DOHH2 (cell line): ENCODE results near the gene TNRC18.

Experiments
- H3F3A ChIP-seq: fragments of 200-600 bp; sonication (generic), shearing (Covaris generic); 2 replicates; pipeline ENCODE4 v1.6.0; 2016; ENCODE audit warnings: antibody characterized with exemption, mild to moderate bottlenecking; ENCODE audit not compliant: control insufficient read depth, insufficient read depth
- H3K27ac ChIP-seq: fragments of 200-600 bp; sonication (generic); 2 replicates; pipeline ENCODE4 v1.5.1; 2014; ENCODE audit warnings: low read depth, mild to moderate bottlenecking, low read length, moderate library complexity
- H3K27me3 ChIP-seq: fragments of 200-600 bp; sonication (generic); 2 replicates; pipeline ENCODE4 v1.6.1; 2014; ENCODE audit warnings: mild to moderate bottlenecking, low read length, mixed read lengths; ENCODE audit not compliant: control insufficient read depth
- H3K36me3 ChIP-seq: fragments of 200-600 bp; sonication (generic); 2 replicates; pipeline ENCODE4 v1.6.1; 2014; ENCODE audit warnings: mild to moderate bottlenecking, low read length, moderate library complexity, mixed read lengths; ENCODE audit not compliant: control insufficient read depth
- H3K4me1 ChIP-seq: fragments of 200-600 bp; sonication (generic); 2 replicates; pipeline ENCODE4 v1.6.1; 2014; ENCODE audit warnings: mild to moderate bottlenecking, low read length, mixed read lengths; ENCODE audit not compliant: control insufficient read depth
- H3K4me2 ChIP-seq: fragments of 200-600 bp; sonication (generic); 2 replicates; pipeline ENCODE4 v1.6.0; 2014; ENCODE audit warnings: mild to moderate bottlenecking, low read length, moderate library complexity
- H3K4me3 ChIP-seq: fragments of 200-600 bp; sonication (generic); 2 replicates; pipeline ENCODE4 v1.5.1; 2014; ENCODE audit warnings: mild to moderate bottlenecking, low read length, mixed read lengths
- H3K79me2 ChIP-seq: fragments of 200-600 bp; sonication (generic); 2 replicates; pipeline ENCODE4 v1.6.1; 2014; ENCODE audit warnings: mild to moderate bottlenecking, low read length, mixed read lengths; ENCODE audit not compliant: control insufficient read depth
- H3K9me2 ChIP-seq: fragments of 200-600 bp; sonication (generic); replicated peaks from 2 replicates; pipeline ENCODE4 v1.6.1; 2014; ENCODE audit warnings: mild to moderate bottlenecking, low read length, mixed read lengths; ENCODE audit not compliant: control insufficient read depth
- H3K9me3 ChIP-seq: fragments of 200-600 bp; sonication (generic); 2 replicates; pipeline ENCODE4 v1.6.1; 2014; ENCODE audit warnings: antibody characterized with exemption, low read length, mixed read lengths; ENCODE audit not compliant: control insufficient read depth, insufficient read depth
- H4K20me1 ChIP-seq: fragments of 200-600 bp; sonication (generic); 2 replicates; pipeline ENCODE4 v1.6.0; 2014; ENCODE audit warnings: low read depth, mild to moderate bottlenecking, antibody characterized with exemption, low read length, moderate library complexity; ENCODE audit not compliant: control insufficient read depth, insufficient read depth
- EZH2phosphoT487 ChIP-seq: fragments of 200-600 bp; sonication (generic); IDR thresholded peaks from 2 replicates; pipeline ENCODE4 v1.6.1; 2017; ENCODE audit warnings: borderline replicate concordance, mild to moderate bottlenecking, antibody characterized with exemption, low read length, moderate library complexity, mixed read lengths
- TF ChIP-seq, protein P1 (sequence below): fragments of 200-600 bp; sonication (generic); IDR thresholded peaks from one replicate; pipeline ENCODE4 v1.5.1; 2014; ENCODE audit warnings: antibody characterized with exemption, mild to moderate bottlenecking, low read depth, low read length; ENCODE audit not compliant: poor library complexity, severe bottlenecking

Gene TNRC18

GRCh38 chr7:5384618-5385017 lies 39.0 kb downstream of the TNRC18 start:
- H3K27me3 ChIP-seq, result no peaks in the 10 kb centered on the region
- no peaks in the 10 kb centered on the region for H3K4me1 ChIP-seq
- H3K36me3 ChIP-seq, result peaks cover 14% of the 10 kb centered on the region
- no peaks in the 10 kb centered on the region for H3F3A ChIP-seq
- H3K4me2 ChIP-seq, result no peak overlapping the region
- peaks cover 52% of the 10 kb centered on the region for H3K79me2 ChIP-seq
- peaks cover 8% of the 10 kb centered on the region for H4K20me1 ChIP-seq
- H3K9me2 ChIP-seq, result no peaks in the 10 kb centered on the region
- H3K9me3 ChIP-seq, result no peaks in the 10 kb centered on the region
- H3K27ac ChIP-seq, result no peak overlapping the region
- H3K4me3 ChIP-seq, result no peak overlapping the region
- no peak for TF ChIP-seq EZH2phosphoT487
- TF ChIP-seq, protein P1, sequence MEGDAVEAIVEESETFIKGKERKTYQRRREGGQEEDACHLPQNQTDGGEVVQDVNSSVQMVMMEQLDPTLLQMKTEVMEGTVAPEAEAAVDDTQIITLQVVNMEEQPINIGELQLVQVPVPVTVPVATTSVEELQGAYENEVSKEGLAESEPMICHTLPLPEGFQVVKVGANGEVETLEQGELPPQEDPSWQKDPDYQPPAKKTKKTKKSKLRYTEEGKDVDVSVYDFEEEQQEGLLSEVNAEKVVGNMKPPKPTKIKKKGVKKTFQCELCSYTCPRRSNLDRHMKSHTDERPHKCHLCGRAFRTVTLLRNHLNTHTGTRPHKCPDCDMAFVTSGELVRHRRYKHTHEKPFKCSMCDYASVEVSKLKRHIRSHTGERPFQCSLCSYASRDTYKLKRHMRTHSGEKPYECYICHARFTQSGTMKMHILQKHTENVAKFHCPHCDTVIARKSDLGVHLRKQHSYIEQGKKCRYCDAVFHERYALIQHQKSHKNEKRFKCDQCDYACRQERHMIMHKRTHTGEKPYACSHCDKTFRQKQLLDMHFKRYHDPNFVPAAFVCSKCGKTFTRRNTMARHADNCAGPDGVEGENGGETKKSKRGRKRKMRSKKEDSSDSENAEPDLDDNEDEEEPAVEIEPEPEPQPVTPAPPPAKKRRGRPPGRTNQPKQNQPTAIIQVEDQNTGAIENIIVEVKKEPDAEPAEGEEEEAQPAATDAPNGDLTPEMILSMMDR, result no peak

GRCh38 chr7:5383314-5384098 lies 40.1 kb downstream of the TNRC18 start:
- TF ChIP-seq, protein P1, result no peak
- TF ChIP-seq EZH2phosphoT487, result no peak
- Histone ChIP-seq H3K4me3 (no peak overlapping the region), H3K4me1 (no peaks in the 10 kb centered on the region), H3K27me3 (no peaks in the 10 kb centered on the region), H3K4me2 (no peak overlapping the region), H3K9me2 (no peaks in the 10 kb centered on the region), H3K27ac (no peak overlapping the region), H4K20me1 (peaks cover 8% of the 10 kb centered on the region), H3K9me3 (no peaks in the 10 kb centered on the region), H3K79me2 (peaks cover 59% of the 10 kb centered on the region), H3K36me3 (peaks cover 14% of the 10 kb centered on the region), H3F3A (no peaks in the 10 kb centered on the region)

GRCh38 chr7:5382281-5382892 lies 41.2 kb downstream of the TNRC18 start:
- Histone ChIP-seq H3F3A (no peaks in the 10 kb centered on the region), H4K20me1 (peaks cover 8% of the 10 kb centered on the region), H3K79me2 (peaks cover 59% of the 10 kb centered on the region), H3K9me2 (no peaks in the 10 kb centered on the region), H3K4me3 (no peak overlapping the region), H3K9me3 (no peaks in the 10 kb centered on the region), H3K4me1 (no peaks in the 10 kb centered on the region), H3K27ac (no peak overlapping the region), H3K36me3 (peaks cover 7% of the 10 kb centered on the region), H3K4me2 (no peak overlapping the region), H3K27me3 (no peaks in the 10 kb centered on the region)
- TF ChIP-seq EZH2phosphoT487, result no peak
- TF ChIP-seq, protein P1, result no peak
